GM19468 (cell line): Measurements from ENCODE around the gene MDFIC.
A peak's percentile ranks its signal among the peaks of the same experiment; 100 is the strongest.

Source experiments
- ATAC-seq: cut with Tn5 transposase; IDR thresholded peaks from one replicate; pipeline ENCODE4 v1.9.1; 2021; ENCODE audit warnings: mild to moderate bottlenecking, moderate library complexity, moderate number of reproducible peaks; ENCODE audit not compliant: unreplicated experiment; ENCODE audit errors: extremely low read depth

The MDFIC gene

GRCh38 chr7:114986190-114987180, 64.6 kb downstream of the MDFIC start:
- ATAC-seq, result no peak

- no peak for ATAC-seq
These were observed 66.1 kb downstream of the MDFIC start for GRCh38 chr7:114988026-114988425.

GRCh38 chr7:114988755-114989375, 67.0 kb downstream of the MDFIC start:
- no peak for ATAC-seq

GRCh38 chr7:114989531-114989930, 67.6 kb downstream of the MDFIC start:
- no peak for ATAC-seq

- ATAC-seq, result no peak
These were observed 75.9 kb downstream of the MDFIC start for GRCh38 chr7:114997487-114998404.

GRCh38 chr7:115004121-115004520, 82.2 kb downstream of the MDFIC start:
- no peak for ATAC-seq

GRCh38 chr7:115005251-115005650, 83.4 kb downstream of the MDFIC start:
- ATAC-seq, result no peak

GRCh38 chr7:115005953-115006352, 84.1 kb downstream of the MDFIC start:
- ATAC-seq, result no peak

- ATAC-seq, result no peak
These were observed 85.9 kb downstream of the MDFIC start for GRCh38 chr7:115007751-115008150.

GRCh38 chr7:115008465-115009114, 86.7 kb downstream of the MDFIC start:
- peak; percentile 12 for ATAC-seq

- ATAC-seq, result peak; percentile 44
These were observed 87.2 kb downstream of the MDFIC start for GRCh38 chr7:115009139-115009538.

GRCh38 chr7:115009736-115010440, 88.0 kb downstream of the MDFIC start:
- no peak for ATAC-seq

GRCh38 chr7:115010441-115010820, 88.5 kb downstream of the MDFIC start:
- no peak for ATAC-seq

GRCh38 chr7:115013886-115014285, 92.0 kb downstream of the MDFIC start:
- ATAC-seq, result no peak

GRCh38 chr7:115014794-115015193, 92.9 kb downstream of the MDFIC start:
- ATAC-seq, result no peak

GRCh38 chr7:115015619-115016018, 93.7 kb downstream of the MDFIC start:
- no peak for ATAC-seq

- no peak for ATAC-seq
These were observed 98.2 kb downstream of the MDFIC start for GRCh38 chr7:115019882-115020605.

- ATAC-seq, result no peak
These were observed 101.3 kb downstream of the MDFIC start for GRCh38 chr7:115023219-115023618.

- no peak for ATAC-seq
These were observed 102.4 kb downstream of the MDFIC start for GRCh38 chr7:115024276-115024675.
